Gastrocnemius medialis (tissue), 4 donors: ENCODE measurements around the gene PRSS3. TPM values are rescaled to one million over a fixed set of nuclear protein-coding genes. Genes with fewer than 3 reads are reported as not detected.
"Not testable (repeated sequence)": the region's sequence is repeated elsewhere in the genome, so short reads cannot be mapped to it uniquely, and the experiment has no call there.

ENCODE experiments used
- ATAC-seq, 2 donors: fragments of 150-250 bp; one replicate each; pipeline ENCODE4 v1.9.1; 2016
- DNase-seq, 2 donors: peaks; one replicate each; pipeline ENCODE4 v3.0.0-alpha.2; 2019
- H3K27ac ChIP-seq, 4 donors: fragments of 200-600 bp; sonication (generic); 1 replicate in 1 of 4; 2 replicates in 3 of 4; pipeline ENCODE4 v1.5.1; 2016 to 2018; ENCODE audit warnings: mild to moderate bottlenecking in 2 of 4, moderate library complexity in 1 of 4
- H3K27me3 ChIP-seq, 3 donors: fragments of 200-600 bp; sonication (generic) in 2 of 3; 1 replicate in 1 of 3; 2 replicates in 2 of 3; pipeline versions ENCODE4 v1.5.1 to v1.6.0; 2016 to 2019; ENCODE audit warnings: mild to moderate bottlenecking in 1 of 3, moderate library complexity in 1 of 3
- H3K36me3 ChIP-seq, 2 donors: fragments of 200-600 bp; sonication (generic) in 1 of 2; one replicate each; pipeline ENCODE4 v1.5.1; 2017 to 2018
- H3K4me1 ChIP-seq, 2 donors: fragments of 200-600 bp; sonication (generic) in 1 of 2; one replicate each; pipeline ENCODE4 v1.5.1; 2016 to 2017; ENCODE audit warnings: mild to moderate bottlenecking in 2 of 2
- H3K4me3 ChIP-seq, 4 donors: fragments of 200-600 bp; sonication (generic) in 3 of 4; 1 replicate in 1 of 4; 2 replicates in 3 of 4; pipeline ENCODE4 v1.5.1; 2016 to 2019; ENCODE audit warnings: mild to moderate bottlenecking in 2 of 4
- H3K9me3 ChIP-seq, 3 donors: fragments of 200-600 bp; sonication (generic) in 2 of 3; 1 replicate in 1 of 3; 2 replicates in 2 of 3; pipeline ENCODE4 v1.5.1; 2016 to 2019
- CTCF ChIP-seq, 5 experiments: fragments of 450-650 bp in 3 of 5; fragments of 200-600 bp in 2 of 5; sonication (generic) in 2 of 5; IDR thresholded peaks in 4 of 5; conservative IDR thresholded peaks in 1 of 5; 1 replicate in 4 of 5; 2 replicates in 1 of 5; pipeline ENCODE4 v1.5.1; 2016 to 2019; ENCODE audit warnings: antibody characterized with exemption in 5 of 5, mild to moderate bottlenecking in 3 of 5, moderate library complexity in 3 of 5
- POLR2A ChIP-seq, 2 donors: fragments of 450-650 bp; IDR thresholded peaks; one replicate each; pipeline ENCODE4 v1.6.1; 2017; ENCODE audit warnings: antibody characterized with exemption in 2 of 2, mild to moderate bottlenecking in 2 of 2, moderate library complexity in 2 of 2
- in situ Hi-C, 4 donors: fragments of 200-750 bp; cut with MboI; loops; one replicate each; pipeline versions ENCODE4 v1.15.0 to v1.8.0; 2017; ENCODE audit warnings: low sequenced_read_pairs in 4 of 4
- intact Hi-C: fragments of 100-400 bp; cut with DNase I; formaldehyde crosslinking; loops from one replicate; pipeline ENCODE4 v1.15.1; 2023; ENCODE audit warnings: low total_unique reads
- total RNA-seq, 4 donors: library from RNA; depleted of rRNA; stranded (reverse); fragments of >200 nt; gene quantifications; one replicate each; pipeline versions ENCODE4 v1.1.0 to v1.2.3, GENCODE V29; 2016

The PRSS3 gene
- total RNA-seq, 4 donors from 2014 or later = 0.46 TPM; not detected in 3

- H3K4me3 ChIP-seq = no peak overlapping the region
- ATAC-seq = no peak
Measured at GRCh38 chr9:33795819-33796218, 458 bp downstream of the PRSS3 start.

GRCh38 chr9:33796679-33797078 lies 1.3 kb downstream of the PRSS3 start:
- ATAC-seq, intact Hi-C loops, DNase-seq, H3K4me1 ChIP-seq, H3K27ac ChIP-seq, H3K9me3 ChIP-seq, H3K27me3 ChIP-seq, H3K4me3 ChIP-seq, in situ Hi-C loops, H3K36me3 ChIP-seq: not testable (repeated sequence)

More at GRCh38 chr9:33795819-33796218, 458 bp downstream of the PRSS3 start:
- in situ Hi-C loops (no loop called here), intact Hi-C loops (no loop called here)
- Histone ChIP-seq H3K27ac (no peak overlapping the region), H3K4me1 (no peaks in the 10 kb centered on the region), H3K27me3 (no peaks in the 10 kb centered on the region), H3K9me3 (no peaks in the 10 kb centered on the region), H3K36me3 (no peaks in the 10 kb centered on the region)
- no peak for DNase-seq
- TF ChIP-seq CTCF (IDR thresholded peaks at IDR 0.05 in 4 of 5, conservative IDR thresholded peaks at IDR 0.05 in 1 of 5) (no peak), POLR2A (IDR thresholded peaks at IDR 0.05) (no peak)

GRCh38 chr9:33797837-33798236 lies 2.5 kb downstream of the PRSS3 start:
- intact Hi-C loops = no loop called here
- H3K4me3 ChIP-seq = no peak overlapping the region
- H3K27ac ChIP-seq = no peak overlapping the region
- no peaks in the 10 kb centered on the region for H3K9me3 ChIP-seq
- no peaks in the 10 kb centered on the region for H3K4me1 ChIP-seq
- ATAC-seq (no peak), DNase-seq (no peak)
- TF ChIP-seq CTCF (IDR thresholded peaks at IDR 0.05 in 4 of 5, conservative IDR thresholded peaks at IDR 0.05 in 1 of 5) = no peak
- no peak for TF ChIP-seq POLR2A (IDR thresholded peaks at IDR 0.05)
- H3K27me3 ChIP-seq = no peaks in the 10 kb centered on the region
- H3K36me3 ChIP-seq = no peaks in the 10 kb centered on the region
- in situ Hi-C loops = no loop called here

GRCh38 chr9:33798545-33798944 lies 3.2 kb downstream of the PRSS3 start:
- H3K27ac ChIP-seq = no peak overlapping the region
- ATAC-seq (no peak), DNase-seq (no peak)
- H3K9me3 ChIP-seq = no peaks in the 10 kb centered on the region
- intact Hi-C loops (no loop called here), in situ Hi-C loops (no loop called here)
- H3K4me1 ChIP-seq = no peaks in the 10 kb centered on the region
- no peak overlapping the region for H3K4me3 ChIP-seq
- no peaks in the 10 kb centered on the region for H3K27me3 ChIP-seq
- TF ChIP-seq CTCF (IDR thresholded peaks at IDR 0.05 in 4 of 5, conservative IDR thresholded peaks at IDR 0.05 in 1 of 5) (no peak), POLR2A (IDR thresholded peaks at IDR 0.05) (no peak)
- no peaks in the 10 kb centered on the region for H3K36me3 ChIP-seq

GRCh38 chr9:33799928-33800704 lies 4.8 kb downstream of the PRSS3 start:
- no peak overlapping the region for H3K27ac ChIP-seq
- in situ Hi-C loops = no loop called here
- H3K4me1 ChIP-seq = no peaks in the 10 kb centered on the region
- ATAC-seq = no peak
- H3K9me3 ChIP-seq = no peaks in the 10 kb centered on the region
- H3K27me3 ChIP-seq = no peaks in the 10 kb centered on the region
- TF ChIP-seq CTCF (IDR thresholded peaks at IDR 0.05 in 4 of 5, conservative IDR thresholded peaks at IDR 0.05 in 1 of 5) (no peak), POLR2A (IDR thresholded peaks at IDR 0.05) (no peak)
- intact Hi-C loops = no loop called here
- H3K4me3 ChIP-seq = no peak overlapping the region
- no peak for DNase-seq
- H3K36me3 ChIP-seq = no peaks in the 10 kb centered on the region
